GM18508 (cell line): Measurements from ENCODE around the gene SAMD11.

Source experiments
- ATAC-seq: cut with Tn5 transposase; IDR thresholded peaks from one replicate; pipeline ENCODE4 v1.9.1; 2021; ENCODE audit warnings: moderate number of reproducible peaks; ENCODE audit not compliant: insufficient read depth, unreplicated experiment

The SAMD11 gene

DNA sequence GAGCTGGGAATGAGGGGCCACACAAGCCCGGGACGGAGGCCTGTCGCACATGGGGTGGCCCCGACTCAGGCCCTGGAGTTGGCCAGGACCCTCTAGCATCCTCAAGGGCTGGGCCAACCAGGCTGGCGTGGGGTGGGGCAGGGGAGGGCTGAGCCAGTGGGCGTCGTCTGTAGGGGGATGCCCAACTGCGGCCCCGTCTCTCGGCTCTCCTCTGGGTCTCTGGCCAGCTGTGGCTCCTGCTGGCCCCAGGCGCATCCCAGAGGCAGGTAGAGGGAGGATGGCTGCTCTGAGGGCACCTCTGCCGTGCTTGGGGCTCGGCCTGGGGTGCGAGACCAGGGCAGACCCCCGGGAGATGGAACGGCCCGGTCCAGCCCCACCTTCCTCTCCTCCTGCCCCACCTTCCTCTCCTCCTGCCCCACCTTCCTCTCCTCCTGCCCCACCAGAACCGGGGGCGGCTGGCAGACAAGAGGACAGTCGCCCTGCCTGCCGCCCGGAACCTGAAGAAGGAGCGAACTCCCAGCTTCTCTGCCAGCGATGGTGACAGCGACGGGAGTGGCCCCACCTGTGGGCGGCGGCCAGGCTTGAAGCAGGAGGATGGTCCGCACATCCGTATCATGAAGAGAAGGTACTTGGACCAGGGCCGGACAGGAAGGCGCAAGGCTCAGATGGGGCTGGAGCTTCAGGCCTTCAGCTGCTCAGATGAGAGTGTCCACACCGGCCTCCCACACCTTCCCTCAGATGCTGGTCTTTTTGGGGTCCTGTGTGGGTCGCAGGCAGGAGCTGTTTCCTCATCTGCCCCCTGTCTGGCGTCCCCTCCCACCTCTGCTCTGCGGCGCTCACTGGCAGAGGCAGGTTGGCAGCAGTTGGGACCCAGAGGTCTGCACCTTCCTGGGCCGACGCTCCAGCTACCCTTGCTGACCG lies 6.2 kb downstream of the SAMD11 start:
- no peak for ATAC-seq

DNA sequence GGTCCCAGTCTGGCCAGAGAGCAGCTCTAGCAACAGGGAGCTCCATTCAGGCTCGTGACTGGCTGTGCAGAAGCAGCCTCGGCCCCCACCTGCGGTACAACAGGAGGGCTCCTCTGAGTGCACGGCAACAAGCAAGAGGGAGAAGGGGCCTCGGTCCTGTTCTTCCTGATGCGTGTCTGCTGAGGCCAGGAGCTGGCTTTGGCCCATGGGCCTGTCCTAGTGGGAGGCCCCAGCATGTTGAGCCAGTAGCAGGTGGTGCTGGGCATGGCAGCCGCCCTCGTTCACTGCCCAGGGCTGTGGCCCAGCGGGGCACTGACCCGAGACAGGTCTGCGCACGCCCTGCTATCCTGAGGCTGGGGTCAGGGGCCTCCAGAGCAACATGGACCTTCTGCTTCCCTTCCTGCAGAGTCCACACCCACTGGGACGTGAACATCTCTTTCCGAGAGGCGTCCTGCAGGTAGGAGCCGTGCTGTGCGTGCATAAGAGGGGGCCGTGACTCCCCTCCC lies 7.0 kb downstream of the SAMD11 start:
- ATAC-seq: no peak

DNA sequence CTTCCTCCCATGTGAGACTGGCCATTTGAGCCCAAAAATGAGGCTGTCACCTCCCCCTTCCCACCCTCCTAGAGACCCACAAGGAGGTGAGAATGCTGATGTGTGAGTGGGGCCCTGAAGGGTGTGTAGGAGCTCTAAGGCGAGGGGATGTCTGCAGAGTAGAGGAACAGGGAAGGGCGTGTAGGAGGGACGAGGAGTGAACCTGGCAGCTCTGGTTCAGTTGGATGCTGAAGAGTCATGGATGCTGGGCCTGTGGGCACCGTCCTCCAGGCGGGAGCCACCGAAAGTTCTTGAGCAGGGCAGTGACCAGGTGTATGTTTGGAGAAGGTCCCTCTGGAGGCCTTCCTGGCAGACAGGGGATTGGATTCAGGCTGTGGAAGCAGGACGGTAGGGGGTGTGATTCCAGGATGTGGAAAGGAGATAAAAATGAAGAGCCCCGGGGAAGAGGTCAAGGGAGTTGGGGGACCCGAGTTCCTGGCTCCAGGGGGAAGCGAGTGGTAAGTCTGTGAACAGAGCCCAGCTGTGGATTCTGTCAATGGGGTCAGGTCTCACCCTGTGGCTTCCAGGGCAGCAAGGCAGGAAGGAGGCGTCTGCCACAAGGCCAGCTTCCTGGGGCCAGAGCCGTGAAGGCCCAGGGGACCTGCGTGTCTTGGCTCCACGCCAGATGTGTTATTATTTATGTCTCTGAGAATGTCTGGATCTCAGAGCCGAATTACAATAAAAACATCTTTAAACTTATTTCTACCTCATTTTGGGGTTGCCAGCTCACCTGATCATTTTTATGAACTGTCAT lies 7.9 kb downstream of the SAMD11 start:
- no peak for ATAC-seq

DNA sequence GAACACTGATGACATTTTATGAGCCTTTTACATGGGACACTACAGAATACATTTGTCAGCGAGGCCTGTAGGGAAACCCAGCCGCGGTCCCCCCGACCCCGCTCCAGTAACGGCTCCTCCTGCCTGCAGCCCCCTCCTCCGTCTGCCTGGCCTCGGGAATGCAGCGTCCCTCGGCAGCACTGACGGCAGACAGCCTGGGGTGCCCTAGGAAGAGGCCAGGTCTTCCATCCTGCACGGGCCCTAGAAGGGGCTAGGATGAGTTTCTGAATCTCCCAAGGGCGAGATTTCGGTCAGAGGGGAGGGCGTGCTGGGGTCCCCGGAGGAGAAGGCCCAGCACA lies 8.4 kb downstream of the SAMD11 start:
- no peak for ATAC-seq

DNA sequence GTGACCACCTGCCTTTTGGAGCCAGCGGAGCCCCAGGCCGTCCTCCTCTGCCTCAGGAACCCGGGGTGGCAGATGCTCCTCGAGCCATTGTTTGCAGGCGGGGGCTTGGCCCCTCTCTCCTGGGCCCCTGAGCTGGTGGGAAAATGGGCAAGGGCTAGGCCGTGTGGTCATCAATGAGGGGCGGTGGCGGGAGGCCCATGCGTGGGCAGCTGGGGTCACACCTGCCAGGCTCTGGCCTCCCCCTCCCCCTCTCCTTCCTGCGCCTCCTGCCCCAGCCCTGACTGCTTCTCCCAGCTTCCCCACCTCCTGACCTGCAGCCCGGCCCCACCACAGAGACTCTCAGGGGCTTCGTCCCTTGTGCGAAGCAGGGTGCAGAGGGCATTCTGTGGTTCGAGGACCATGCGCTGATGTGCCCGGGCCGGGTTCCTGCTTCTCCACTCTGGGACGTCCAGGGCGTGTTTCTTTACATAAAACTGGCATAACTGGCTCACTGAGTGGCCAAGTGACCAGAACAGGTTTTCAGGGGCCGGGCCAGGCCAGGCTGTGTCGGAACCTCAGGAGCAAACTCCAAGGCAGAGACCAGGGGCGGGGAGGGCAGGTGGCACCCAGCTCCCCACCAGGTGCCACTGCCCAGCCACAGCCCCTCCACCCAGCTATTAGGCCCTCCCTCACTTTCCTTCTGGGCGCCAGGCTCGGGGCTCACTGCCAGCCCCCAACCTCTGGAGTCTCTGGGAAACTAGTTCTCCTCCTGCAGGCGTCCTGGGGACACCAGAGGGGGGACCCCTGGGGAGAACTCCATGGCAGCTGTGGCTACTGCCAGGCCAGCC lies 9.3 kb downstream of the SAMD11 start:
- no peak for ATAC-seq

DNA sequence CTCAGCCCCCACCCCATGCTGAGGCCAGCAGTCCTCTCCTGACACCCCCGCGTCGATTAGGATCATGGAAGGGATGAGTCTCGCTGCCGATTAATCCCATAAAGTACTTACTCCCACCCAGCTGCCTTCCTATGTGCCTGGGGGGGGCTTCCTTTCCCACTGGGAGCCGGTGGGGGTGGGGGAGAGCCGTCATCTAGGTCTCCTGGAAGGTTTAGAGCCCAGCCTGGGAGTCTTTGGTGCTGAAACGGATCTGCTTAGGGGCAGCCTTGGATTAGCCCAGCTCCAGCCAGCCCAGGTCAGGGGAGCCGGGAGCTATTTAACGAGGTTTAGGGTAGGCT lies 9.8 kb downstream of the SAMD11 start:
- ATAC-seq: no peak

DNA sequence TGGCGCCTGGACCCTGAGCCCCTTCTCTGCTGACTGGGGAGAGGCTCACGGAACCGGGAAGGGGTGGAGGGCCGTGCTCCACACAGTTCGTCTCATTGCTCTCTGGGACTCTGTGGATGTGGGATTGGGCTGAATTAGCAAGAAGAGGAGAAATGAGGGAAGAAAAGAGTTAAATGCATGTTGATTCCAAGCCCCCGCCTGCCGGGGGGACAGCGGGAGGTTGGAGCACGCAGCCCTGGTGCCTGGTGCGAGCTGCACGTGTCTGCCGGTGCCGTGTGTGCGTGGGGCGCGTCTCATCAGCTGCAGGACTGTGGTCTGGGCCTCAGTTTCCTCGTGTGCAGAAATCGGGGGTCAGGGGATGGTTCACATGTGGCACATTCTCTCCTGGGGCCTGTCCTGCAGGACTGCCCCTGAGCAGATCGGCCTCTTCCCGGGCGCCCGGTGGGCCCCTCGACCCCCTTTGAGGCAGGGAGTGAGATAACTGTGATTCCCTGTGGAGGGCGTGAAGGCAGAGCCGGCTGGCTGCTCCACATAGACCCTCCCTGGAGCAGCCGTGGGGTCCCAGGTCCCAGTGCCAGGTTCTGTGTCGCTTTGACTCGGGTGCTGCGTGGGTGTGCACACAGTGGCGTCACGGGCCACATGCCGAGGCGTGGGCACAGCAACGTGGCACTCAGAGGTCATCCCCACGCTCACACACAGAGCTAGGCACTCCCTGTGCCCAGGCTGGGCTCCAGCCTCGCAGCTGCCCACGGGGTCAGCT lies 11.4 kb downstream of the SAMD11 start:
- no peak for ATAC-seq

DNA sequence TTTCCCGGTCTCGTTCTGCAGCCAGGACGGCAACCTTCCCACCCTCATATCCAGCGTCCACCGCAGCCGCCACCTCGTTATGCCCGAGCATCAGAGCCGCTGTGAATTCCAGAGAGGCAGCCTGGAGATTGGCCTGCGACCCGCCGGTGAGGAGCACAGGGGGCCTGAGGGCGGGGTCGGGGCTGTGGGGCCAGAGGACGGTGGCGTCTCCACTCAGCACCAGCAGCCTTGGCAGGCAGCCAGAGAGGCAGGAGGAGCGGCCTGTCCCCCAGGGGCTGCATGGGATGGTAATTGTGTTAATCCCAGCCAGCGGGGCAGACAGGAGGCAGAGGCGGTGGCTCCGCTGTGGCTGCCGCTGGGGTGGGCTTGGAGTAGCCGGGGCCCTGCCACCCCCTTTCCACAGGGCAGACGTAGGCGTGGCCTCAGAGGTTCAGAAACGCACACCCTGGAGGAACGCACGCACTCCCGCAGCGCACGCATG lies 12.1 kb downstream of the SAMD11 start:
- ATAC-seq: no peak

DNA sequence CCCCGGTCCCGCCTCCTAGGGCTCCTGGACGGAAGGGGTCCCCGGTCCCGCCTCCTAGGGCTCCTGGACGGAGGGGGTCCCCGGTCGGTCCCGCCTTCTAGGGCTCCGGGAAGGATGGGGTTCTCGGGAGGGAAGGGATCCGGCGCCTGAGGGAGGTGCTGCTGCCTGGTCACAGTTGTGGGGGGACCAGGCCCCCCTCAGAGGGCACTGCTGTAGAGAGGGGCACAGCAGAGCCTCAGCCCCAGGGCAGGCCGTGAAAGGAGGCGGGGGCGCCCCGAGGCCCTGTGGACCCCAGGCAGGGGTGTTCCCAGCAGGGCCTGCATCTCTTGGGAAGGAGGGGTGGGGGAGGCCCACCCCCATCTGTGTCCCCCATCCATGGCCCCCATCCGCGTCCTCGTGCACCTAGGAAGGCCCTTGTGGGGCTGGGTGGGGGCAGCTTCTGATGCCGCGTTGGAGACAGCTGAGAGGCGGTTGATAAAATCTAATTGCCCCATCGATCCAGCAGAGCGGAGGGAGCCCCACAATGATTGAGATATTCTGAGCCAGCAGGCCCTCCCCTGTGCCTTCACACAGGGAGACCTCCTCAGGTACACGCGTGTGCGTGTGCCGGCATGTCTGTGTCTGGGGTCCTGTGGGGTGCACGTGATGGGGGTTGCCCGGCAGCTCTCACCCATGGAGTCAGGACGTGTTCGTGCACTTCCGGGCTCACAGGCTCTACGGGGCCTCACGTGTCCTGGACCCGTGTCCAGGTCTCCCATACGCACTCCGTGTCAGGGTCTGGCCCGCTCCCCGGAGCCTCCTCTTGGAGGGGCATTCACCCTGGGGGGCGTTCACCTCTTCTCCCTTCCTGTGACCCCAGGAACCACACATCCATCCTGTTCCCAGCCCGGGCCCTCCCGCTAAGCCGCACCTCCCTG lies 12.9 kb downstream of the SAMD11 start:
- ATAC-seq: no peak

DNA sequence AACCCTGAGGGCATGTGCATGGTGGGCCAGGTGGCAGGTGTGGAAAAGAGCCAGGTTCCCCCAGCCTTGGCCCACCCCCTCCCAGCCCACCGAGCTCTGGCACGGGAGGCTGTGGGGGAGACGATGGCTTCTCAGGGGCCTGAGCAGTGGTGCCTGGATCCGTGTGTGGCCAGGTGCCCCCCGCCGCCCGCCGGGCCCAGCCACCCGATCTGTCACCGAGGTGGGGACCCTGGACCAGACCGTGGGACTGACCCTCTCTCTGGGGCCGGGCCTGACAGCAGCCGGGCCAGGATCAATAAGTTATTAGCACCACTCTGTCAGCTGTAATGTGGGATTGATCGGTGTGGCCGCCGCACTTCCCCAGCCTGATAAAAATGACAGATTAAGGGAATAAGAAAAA lies 13.8 kb downstream of the SAMD11 start:
- ATAC-seq: no peak

DNA sequence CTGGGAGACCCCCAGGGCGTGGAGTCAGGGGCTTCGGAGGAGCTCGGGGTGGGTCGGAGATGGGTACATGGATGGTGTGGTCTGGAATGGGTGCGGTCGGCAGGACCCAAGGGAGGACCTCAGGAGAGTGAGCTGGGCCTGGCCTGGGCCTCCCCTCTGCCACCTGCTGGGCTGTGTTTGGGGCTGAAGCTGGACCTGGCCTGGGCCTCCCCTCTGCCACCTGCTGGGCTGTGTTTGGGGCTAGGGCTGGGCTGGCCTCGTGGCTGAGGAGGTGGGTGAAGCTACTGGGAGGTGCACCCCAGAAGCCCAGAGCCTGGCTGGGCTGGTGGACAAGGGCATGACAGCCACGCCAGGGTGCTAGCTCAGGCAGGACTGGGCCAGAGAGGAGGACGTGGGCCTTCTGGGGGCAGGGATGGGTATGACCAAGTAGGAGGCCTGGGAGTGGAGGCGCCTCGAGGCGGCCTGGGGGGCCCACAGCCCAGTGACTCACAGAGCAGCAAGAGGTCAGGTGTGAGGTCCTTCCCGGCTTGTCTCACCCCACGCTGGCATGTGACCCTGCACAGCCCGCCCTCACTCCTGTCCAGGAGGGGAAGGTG lies 14.5 kb downstream of the SAMD11 start:
- ATAC-seq: no peak

DNA sequence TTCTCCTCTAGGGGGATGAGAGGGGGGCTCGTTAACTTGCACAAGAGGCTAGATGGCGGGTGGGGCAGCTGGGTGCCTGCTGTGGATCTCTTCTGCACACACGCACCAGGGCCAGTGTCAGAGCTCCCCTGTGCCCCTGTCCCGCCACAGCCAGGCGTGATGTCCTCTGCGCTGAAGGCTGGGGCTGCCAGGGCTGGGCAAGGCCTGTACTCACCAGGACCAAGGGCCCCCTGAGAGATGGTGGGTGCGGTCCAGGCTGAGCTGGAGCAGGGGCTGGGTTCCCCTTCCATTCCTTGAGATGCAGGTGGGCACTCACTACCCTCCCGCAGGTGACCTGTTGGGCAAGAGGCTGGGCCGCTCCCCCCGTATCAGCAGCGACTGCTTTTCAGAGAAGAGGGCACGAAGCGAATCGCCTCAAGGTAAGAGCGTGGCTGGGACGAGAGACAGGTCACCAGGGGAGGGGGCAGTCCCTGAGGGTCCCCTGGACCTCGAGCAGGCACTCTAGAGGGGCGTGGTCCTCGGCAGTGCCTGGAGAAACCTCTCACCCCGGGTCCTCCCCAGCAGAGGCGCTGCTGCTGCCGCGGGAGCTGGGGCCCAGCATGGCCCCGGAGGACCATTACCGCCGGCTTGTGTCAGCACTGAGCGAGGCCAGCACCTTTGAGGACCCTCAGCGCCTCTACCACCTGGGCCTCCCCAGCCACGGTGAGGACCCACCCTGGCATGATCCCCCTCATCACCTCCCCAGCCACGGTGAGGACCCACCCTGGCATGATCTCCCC lies 15.2 kb downstream of the SAMD11 start:
- no peak for ATAC-seq

DNA sequence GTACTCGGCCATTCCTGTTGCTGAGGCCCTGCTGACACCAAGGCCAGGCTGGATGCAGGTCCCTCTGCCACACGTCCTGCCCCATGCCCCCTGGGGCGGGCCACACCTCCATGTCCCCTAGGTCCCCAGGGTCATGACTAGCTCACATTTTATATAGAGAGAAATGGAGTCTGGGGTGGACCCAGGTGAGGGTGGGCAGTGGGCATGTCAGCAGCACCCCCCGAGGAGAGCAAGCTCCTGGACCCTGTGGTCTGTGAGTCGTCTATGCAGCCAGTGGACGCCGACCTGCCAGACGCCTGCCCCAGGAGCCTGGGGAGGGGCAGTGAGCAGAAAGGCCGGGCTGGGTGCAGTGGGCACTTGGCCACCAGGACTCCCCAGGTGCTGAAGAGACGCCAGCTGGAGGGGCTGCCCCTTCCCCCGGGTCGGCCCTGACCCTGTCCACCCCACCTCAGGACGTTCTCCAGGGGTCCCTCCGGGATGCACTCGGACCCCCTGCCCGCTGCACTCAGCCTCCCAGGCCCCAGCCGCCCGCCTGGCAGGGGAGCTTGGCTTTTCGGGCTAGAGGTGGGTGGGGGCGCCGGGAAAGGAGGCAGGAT lies 15.9 kb downstream of the SAMD11 start:
- no peak for ATAC-seq

DNA sequence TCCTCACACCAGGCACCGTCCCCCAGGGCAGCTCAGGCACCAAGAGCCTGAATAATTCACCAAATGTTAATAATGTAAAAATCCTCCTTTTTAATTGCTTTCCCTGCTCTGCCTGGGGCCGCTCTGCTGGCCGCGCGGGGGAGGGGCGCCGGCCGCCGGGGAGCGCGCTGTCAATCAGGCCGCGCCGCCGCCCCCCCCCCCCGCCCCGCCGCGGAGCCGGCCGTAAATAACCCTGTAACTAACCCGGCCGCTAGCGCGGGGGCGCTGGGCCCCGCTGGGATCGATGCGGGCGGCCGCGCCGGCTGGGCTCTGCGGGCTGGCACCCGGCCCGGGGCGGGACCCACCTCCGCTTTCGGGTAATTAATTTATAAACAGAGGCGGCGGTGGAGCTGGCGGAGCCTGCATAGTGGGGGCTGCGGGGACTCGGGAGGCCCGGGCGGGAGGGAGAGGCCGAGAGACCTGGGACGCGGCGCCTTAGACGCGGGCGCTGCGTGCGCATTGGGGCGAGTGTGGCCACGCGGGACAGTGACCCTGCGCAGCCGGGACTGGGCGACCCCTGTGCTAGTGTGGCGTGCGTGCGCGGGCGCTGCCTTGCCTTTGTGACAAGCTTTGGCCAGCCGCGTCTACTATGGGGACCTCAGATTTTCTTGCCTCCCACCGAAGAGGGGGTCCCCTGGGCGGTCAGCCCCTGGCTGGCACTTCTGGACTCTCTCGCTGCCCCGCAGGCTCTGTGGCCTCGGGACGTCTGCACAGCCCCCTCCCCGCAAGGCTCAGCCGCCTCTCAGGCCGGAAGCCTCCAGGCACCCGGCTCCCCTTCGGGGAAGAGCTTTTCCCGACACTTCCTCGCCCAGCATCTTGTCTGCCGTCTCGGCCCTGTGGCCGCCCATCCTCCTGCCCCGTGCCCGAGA lies 16.6 kb downstream of the SAMD11 start:
- no peak for ATAC-seq

DNA sequence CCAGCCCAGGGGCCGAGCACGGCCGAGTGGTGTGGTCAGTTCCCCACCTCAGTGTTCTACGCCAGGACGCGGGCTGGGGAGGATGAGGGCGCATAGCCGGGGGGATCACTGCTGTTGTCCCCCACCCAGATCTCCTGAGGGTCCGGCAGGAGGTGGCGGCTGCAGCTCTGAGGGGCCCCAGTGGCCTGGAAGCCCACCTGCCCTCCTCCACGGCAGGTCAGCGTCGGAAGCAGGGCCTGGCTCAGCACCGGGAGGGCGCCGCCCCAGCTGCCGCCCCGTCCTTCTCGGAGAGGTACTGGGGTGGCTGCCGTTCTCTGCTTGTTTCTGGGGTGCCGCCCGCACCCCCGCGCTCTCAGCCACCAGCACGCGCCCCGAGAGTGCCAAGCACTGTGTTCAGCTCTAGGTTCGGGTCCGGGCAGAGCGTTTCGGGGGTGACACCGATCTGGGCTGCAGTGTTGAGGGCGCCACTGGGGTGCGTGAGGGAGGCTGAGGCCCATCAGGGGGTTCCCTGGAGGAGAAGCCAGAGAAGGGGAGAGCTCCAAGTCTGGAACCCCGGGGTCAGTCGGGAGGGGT lies 17.4 kb downstream of the SAMD11 start:
- ATAC-seq: no peak
